AG04449 (cell line): ENCODE data around the gene SAMD14.

Experiments
- CTCF ChIA-PET: fragments of 350-600 bp; formaldehyde crosslinking; extraction: SDS; loops from one replicate; lab custom pipeline; 2021; ENCODE audit warnings: antibody characterized with exemption; lab: Yijun Ruan, JAX
- POLR2A ChIA-PET: fragments of 400-600, 350-600 bp; formaldehyde crosslinking; extraction: SDS; loops from one replicate; lab custom pipeline; 2020; ENCODE audit warnings: antibody characterized with exemption, inconsistent platforms; lab: Yijun Ruan, JAX
- DNase-seq: peaks from one replicate; pipeline ENCODE4 v3.0.0-alpha.2; 2010; ENCODE audit warnings: low read depth, low spot score
- H3K4me3 ChIP-seq: 2 replicates; pipeline ENCODE4 v1.5.1; 2011; ENCODE audit warnings: low read depth, mild to moderate bottlenecking, control low read depth, low read length
- CTCF ChIP-seq: IDR thresholded peaks from one replicate; pipeline ENCODE4 v1.5.1; 2011; ENCODE audit warnings: mild to moderate bottlenecking, moderate library complexity, low read length, control low read depth, inconsistent platforms; ENCODE audit not compliant: insufficient read depth; ENCODE audit errors: missing control alignments

The SAMD14 gene

GRCh38 chr17:50070908-50071680 lies 58.9 kb downstream of the SAMD14 start:
- no peak overlapping the region for H3K4me3 ChIP-seq
- TF ChIP-seq CTCF: no peak
- POLR2A ChIA-PET: interaction anchor here (0.7 kb wide), 1 partner anchor 11 kb away, joined by 3 read pairs; no protein-coding TSS in a partner anchor
- CTCF ChIA-PET: interaction anchor here (0.9 to 2.0 kb wide), 4 partner anchors 16 to 45 kb away, joined by 3 to 8 read pairs (median 4); partner anchors contain the start of gene PDK2
- DNase-seq: no peak

GRCh38 chr17:50067996-50068395 lies 62.0 kb downstream of the SAMD14 start:
- no peak for TF ChIP-seq CTCF
- H3K4me3 ChIP-seq: no peak overlapping the region
- CTCF ChIA-PET: interaction anchor here (1.6 to 17.8 kb wide), 8 partner anchors 10 to 71 kb away, joined by 3 to 179 read pairs (median 16); partner anchors contain the start of gene PDK2

GRCh38 chr17:50066995-50067394 lies 63.0 kb downstream of the SAMD14 start:
- no peak for DNase-seq
- POLR2A ChIA-PET: interaction anchor here (1.6 kb wide), 1 partner anchor 40 kb away, joined by 4 read pairs; no protein-coding TSS in a partner anchor
- no peak for TF ChIP-seq CTCF
- no peak overlapping the region for H3K4me3 ChIP-seq
- CTCF ChIA-PET: interaction anchor here (1.0 to 17.8 kb wide), 12 partner anchors 10 to 230 kb away, joined by 3 to 179 read pairs (median 8); partner anchors contain the start of genes ITGA3 and PDK2

More at GRCh38 chr17:50067996-50068395, 62.0 kb downstream of the SAMD14 start:
- no peak for DNase-seq
- POLR2A ChIA-PET: no interaction called here

GRCh38 chr17:50065056-50065455 lies 64.9 kb downstream of the SAMD14 start:
- no peak overlapping the region for H3K4me3 ChIP-seq
- TF ChIP-seq CTCF: no peak
- ChIA-PET POLR2A (interaction anchor here (0.8 to 1.1 kb wide), 3 partner anchors 9 to 38 kb away, joined by 4 to 7 read pairs (median 5); partner anchors contain the start of gene ITGA3), CTCF (interaction anchor here (1.4 to 17.8 kb wide), 6 partner anchors 11 to 68 kb away, joined by 5 to 179 read pairs (median 20); partner anchors contain the start of gene PDK2)
- DNase-seq: no peak

- no peak overlapping the region for H3K4me3 ChIP-seq
- ChIA-PET CTCF (interaction anchor here (0.7 to 17.8 kb wide), 8 partner anchors 10 to 67 kb away, joined by 3 to 179 read pairs (median 11); partner anchors contain the start of gene PDK2), POLR2A (interaction anchor here (0.8 to 1.1 kb wide), 3 partner anchors 9 to 38 kb away, joined by 4 to 7 read pairs (median 5); partner anchors contain the start of gene ITGA3)
These were observed 65.5 kb downstream of the SAMD14 start for GRCh38 chr17:50064253-50065001.

More at GRCh38 chr17:50064253-50065001, 65.5 kb downstream of the SAMD14 start:
- no peak for TF ChIP-seq CTCF
- DNase-seq: peak; percentile 94
